SK-N-SH treated with all-trans-retinoic acid at 6 μM for 48 hours (cell line): ENCODE results near the gene FAM110D.

ENCODE experiments used
- ARNTL ChIP-seq: fragments of 450-650 bp; formaldehyde crosslinking; IDR thresholded peaks from 2 replicates; pipeline ENCODE4 v1.5.0; 2020; ENCODE audit warnings: low read depth, mild to moderate bottlenecking, moderate library complexity, borderline replicate concordance
- GLIS3 ChIP-seq: fragments of 250-450 bp; sonication (Bioruptor Pico); IDR thresholded peaks from 2 replicates; pipeline ENCODE4 v1.5.0; 2020; ENCODE audit warnings: mild to moderate bottlenecking, moderate library complexity
- OSR1 ChIP-seq: fragments of 250-450 bp; sonication (Bioruptor Pico); IDR thresholded peaks from 2 replicates; pipeline ENCODE4 v1.8.0; 2022; ENCODE audit warnings: moderate library complexity, mild to moderate bottlenecking, inconsistent platforms
- ZFP30 ChIP-seq: fragments of 450-650 bp; formaldehyde crosslinking; IDR thresholded peaks from 2 replicates; pipeline ENCODE4 v1.5.0; 2022; ENCODE audit warnings: mild to moderate bottlenecking, moderate library complexity
- TF ChIP-seq, protein P1 (sequence below): fragments of 250-450 bp; sonication (Bioruptor Pico); IDR thresholded peaks from 2 replicates; pipeline ENCODE4 v1.5.1; 2021; ENCODE audit warnings: mild to moderate bottlenecking, moderate library complexity
- TF ChIP-seq, protein P2 (sequence below): fragments of 250-450 bp; sonication (Bioruptor Pico); IDR thresholded peaks from 2 replicates; pipeline ENCODE4 v1.8.0; 2021; ENCODE audit warnings: low read depth, mild to moderate bottlenecking, moderate library complexity, borderline replicate concordance
- TF ChIP-seq, protein P3 (sequence below): fragments of 250-450 bp; sonication (Bioruptor Pico); IDR thresholded peaks from 2 replicates; pipeline ENCODE4 v1.8.0; 2020; ENCODE audit warnings: mild to moderate bottlenecking, moderate library complexity, borderline replicate concordance

DNA sequence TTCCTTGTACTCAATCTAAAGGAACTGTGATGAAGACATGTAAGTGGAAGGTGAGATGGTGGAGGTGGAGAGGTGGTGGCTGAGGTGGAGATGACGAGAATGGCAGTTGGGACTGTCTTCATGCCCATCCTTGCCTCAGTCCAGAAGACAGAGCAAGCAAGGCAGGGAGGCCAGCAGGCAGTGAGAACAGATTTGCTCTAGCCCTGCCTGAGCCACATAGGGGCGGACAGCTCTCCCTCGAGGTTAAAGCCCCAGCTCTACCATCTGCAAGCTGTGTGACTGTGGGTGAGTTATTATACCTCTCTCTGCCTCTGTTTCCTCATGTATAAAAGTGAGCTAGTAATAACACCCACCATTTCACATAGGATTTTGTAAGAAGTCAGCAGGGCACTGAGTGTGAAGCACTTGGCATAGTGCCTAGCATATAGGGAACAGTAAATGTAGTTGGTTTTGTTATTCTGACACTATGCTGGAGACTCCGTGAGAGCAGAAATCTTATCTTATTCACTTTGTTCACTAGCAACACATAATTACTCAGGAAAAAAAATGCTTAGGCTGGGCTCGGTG lies 4.8 kb upstream of the FAM110D start:
- no peak for TF ChIP-seq ZFP30 (CRISPR knock-in tag)
- no peak for TF ChIP-seq OSR1 (CRISPR knock-in tag)
- TF ChIP-seq GLIS3 (CRISPR knock-in tag): no peak
- TF ChIP-seq, protein P1, sequence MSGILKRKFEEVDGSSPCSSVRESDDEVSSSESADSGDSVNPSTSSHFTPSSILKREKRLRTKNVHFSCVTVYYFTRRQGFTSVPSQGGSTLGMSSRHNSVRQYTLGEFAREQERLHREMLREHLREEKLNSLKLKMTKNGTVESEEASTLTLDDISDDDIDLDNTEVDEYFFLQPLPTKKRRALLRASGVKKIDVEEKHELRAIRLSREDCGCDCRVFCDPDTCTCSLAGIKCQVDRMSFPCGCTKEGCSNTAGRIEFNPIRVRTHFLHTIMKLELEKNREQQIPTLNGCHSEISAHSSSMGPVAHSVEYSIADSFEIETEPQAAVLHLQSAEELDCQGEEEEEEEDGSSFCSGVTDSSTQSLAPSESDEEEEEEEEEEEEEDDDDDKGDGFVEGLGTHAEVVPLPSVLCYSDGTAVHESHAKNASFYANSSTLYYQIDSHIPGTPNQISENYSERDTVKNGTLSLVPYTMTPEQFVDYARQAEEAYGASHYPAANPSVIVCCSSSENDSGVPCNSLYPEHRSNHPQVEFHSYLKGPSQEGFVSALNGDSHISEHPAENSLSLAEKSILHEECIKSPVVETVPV: no peak
- TF ChIP-seq, protein P2, sequence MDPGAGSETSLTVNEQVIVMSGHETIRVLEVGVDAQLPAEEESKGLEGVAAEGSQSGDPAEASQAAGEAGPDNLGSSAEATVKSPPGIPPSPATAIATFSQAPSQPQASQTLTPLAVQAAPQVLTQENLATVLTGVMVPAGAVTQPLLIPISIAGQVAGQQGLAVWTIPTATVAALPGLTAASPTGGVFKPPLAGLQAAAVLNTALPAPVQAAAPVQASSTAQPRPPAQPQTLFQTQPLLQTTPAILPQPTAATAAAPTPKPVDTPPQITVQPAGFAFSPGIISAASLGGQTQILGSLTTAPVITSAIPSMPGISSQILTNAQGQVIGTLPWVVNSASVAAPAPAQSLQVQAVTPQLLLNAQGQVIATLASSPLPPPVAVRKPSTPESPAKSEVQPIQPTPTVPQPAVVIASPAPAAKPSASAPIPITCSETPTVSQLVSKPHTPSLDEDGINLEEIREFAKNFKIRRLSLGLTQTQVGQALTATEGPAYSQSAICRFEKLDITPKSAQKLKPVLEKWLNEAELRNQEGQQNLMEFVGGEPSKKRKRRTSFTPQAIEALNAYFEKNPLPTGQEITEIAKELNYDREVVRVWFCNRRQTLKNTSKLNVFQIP: no peak
- TF ChIP-seq ARNTL (CRISPR knock-in tag): no peak
- TF ChIP-seq, protein P3, sequence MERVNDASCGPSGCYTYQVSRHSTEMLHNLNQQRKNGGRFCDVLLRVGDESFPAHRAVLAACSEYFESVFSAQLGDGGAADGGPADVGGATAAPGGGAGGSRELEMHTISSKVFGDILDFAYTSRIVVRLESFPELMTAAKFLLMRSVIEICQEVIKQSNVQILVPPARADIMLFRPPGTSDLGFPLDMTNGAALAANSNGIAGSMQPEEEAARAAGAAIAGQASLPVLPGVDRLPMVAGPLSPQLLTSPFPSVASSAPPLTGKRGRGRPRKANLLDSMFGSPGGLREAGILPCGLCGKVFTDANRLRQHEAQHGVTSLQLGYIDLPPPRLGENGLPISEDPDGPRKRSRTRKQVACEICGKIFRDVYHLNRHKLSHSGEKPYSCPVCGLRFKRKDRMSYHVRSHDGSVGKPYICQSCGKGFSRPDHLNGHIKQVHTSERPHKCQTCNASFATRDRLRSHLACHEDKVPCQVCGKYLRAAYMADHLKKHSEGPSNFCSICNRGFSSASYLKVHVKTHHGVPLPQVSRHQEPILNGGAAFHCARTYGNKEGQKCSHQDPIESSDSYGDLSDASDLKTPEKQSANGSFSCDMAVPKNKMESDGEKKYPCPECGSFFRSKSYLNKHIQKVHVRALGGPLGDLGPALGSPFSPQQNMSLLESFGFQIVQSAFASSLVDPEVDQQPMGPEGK (CRISPR knock-in tag): no peak
